Esophagus (tissue), 2 donors: Measurements from ENCODE around the gene ELL3. TPM values are rescaled to one million over a fixed set of nuclear protein-coding genes. Genes with fewer than 3 reads are reported as not detected.
"Not testable (repeated sequence)": the region's sequence is repeated elsewhere in the genome, so short reads cannot be mapped to it uniquely, and the experiment has no call there.

Source experiments
- H3K27ac ChIP-seq, 2 donors: one replicate each; pipeline ENCODE4 v1.5.1; 2013; ENCODE audit warnings: low read depth in 2 of 2, mild to moderate bottlenecking in 2 of 2, inconsistent platforms in 1 of 2, low read length in 1 of 2, moderate library complexity in 1 of 2
- H3K27me3 ChIP-seq, 2 donors: one replicate each; pipeline ENCODE4 v1.6.1; 2013; ENCODE audit warnings: low read length in 2 of 2, control low read depth in 1 of 2, mild to moderate bottlenecking in 1 of 2; ENCODE audit not compliant: insufficient read depth in 2 of 2, control insufficient read depth in 1 of 2
- H3K36me3 ChIP-seq, 2 donors: one replicate each; pipeline ENCODE4 v1.6.1; 2013; ENCODE audit warnings: low read length in 1 of 2; ENCODE audit not compliant: control insufficient read depth in 2 of 2, insufficient read depth in 2 of 2
- H3K4me1 ChIP-seq, 2 donors: one replicate each; pipeline ENCODE4 v1.6.1; 2013; ENCODE audit warnings: low read length in 1 of 2; ENCODE audit not compliant: control insufficient read depth in 2 of 2, insufficient read depth in 2 of 2
- H3K4me3 ChIP-seq, 2 donors: one replicate each; pipeline ENCODE4 v1.5.1; 2013; ENCODE audit warnings: low read length in 2 of 2, mild to moderate bottlenecking in 2 of 2, low read depth in 1 of 2, moderate library complexity in 1 of 2
- H3K9me3 ChIP-seq, 2 donors: one replicate each; pipeline ENCODE4 v1.6.1; 2013; ENCODE audit warnings: mild to moderate bottlenecking in 2 of 2, low read depth in 1 of 2, low read length in 1 of 2, moderate library complexity in 1 of 2; ENCODE audit not compliant: control insufficient read depth in 2 of 2, insufficient read depth in 1 of 2
- WGBS, 2 donors: extraction: QIAGEN DNeasy Blood & Tissue Kit; methylation state at CpG; one replicate each; pipeline ENCODE4 v1.1.7; 2013; 5-methylcytosine and 5-hydroxymethylcytosine counted together
- polyA plus RNA-seq, 2 donors: library from polyadenylated mRNA; stranded (reverse); fragments of 200-250 nt; gene quantifications; one replicate each; pipeline ENCODE4 v1.2.3, GENCODE V29; 2013
- donor health status: healthy with polysubstance abuse.
- donor health status: Bipolar disorder and iron deficiency.

Gene ELL3
- polyA plus RNA-seq, 2 donors, result 14.5 to 15.5 TPM

DNA sequence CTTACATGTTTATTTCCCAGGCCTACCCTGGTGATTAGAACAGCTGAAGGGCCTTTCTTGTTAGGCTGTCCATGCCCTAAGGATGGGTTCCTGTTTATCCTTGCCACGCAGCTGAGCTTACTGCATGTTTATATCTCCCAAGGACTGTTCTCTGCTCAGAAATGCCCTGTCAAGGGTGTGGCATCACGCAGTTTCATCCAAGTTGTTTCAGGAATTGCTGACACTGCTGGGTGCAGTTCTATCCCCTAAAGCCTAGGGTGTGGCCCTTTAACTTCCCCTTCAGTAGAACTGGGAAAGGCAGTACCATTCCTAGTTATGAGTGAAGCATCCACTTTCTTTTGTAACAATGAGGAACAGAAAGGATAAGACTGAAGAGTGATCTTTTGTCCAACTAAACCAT is 5.0 kb downstream of the ELL3 start:
- WGBS, 2 donors, result 34 to 41% methylated on average over 2 of the region's 2 CpGs
- H3K36me3 ChIP-seq, result peaks cover 0 to 7% of the 10 kb centered on the region in 2 donors
- no peaks in the 10 kb centered on the region for H3K9me3 ChIP-seq
- H3K4me3 ChIP-seq, result no peak overlapping the region
- H3K27ac ChIP-seq, result peak overlapping the region; percentile 58 to 75
- peaks cover 0 to 9% of the 10 kb centered on the region in 2 donors for H3K4me1 ChIP-seq
- no peaks in the 10 kb centered on the region for H3K27me3 ChIP-seq

DNA sequence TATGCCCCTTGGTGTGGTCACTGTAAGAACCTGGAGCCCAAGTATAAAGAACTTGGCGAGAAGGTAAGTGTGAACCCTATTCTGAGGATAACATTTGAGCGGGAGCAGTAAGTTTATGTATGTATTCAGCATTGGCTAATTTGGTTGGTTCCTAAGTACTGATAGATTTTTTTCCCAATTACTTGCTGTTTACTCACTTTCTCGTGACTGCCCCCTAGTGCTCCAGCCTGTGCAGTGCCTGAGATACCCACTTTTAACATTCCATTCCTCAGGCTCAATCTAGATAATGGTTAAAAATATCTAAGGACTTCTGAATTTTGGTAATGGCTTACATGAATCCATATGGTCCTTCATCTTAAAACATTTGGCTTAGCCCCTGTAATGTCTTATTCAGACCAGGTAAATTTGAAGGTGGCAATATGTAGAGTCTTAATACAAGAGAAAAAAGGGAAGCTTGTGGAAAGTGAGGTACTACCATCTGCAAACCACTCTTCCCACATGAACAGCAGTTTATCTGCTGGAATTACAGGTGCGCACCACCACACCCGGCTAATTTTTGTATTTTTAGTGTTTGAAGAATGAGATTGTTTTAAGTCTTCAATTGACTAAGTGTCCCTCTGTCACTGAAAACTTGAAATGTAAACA is 7.1 kb downstream of the ELL3 start:
- 62 to 63% methylated on average over 5 of the region's 5 CpGs for WGBS, 2 donors
- H3K27ac ChIP-seq, result no peak overlapping the region

DNA sequence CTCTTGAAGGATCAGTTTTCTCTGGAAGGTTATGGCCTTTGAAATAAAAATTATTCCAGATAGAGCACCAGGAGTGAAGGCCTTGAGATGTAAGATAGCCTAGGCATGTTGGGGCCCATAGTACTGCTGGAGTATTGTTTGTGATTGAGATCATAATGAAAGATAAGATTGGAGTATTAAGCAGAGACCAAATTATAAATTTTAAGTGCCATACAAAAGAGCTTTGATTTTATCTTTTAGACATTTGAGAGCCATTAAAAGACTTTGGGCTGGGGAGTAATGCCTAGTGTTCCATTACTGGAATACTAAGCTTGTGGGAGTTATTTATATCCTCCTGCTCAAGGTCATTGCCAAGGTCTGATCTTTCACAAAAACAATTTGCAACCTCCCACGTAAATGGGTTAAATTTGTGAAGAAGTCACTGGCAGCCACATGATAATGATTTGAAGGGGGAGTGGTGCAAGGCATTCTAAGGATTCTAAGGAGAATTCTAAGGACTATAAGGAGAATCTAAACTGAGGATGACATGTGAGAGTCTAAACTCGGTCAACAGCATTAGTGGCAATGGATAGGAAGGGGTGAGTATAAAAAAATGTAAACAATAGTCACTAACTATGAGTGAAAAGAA is 12.8 kb downstream of the ELL3 start:
- no peaks in the 10 kb centered on the region for H3K27me3 ChIP-seq
- peaks cover 5 to 16% of the 10 kb centered on the region in 2 donors for H3K36me3 ChIP-seq
- no peak overlapping the region for H3K4me3 ChIP-seq
- no peaks in the 10 kb centered on the region for H3K4me1 ChIP-seq
- H3K9me3 ChIP-seq, result no peaks in the 10 kb centered on the region
- no peak overlapping the region for H3K27ac ChIP-seq
- WGBS, 2 donors, result 67 to 70% methylated on average over 2 of the region's 2 CpGs

More for the DNA sequence above, 7.1 kb downstream of the ELL3 start:
- no peaks in the 10 kb centered on the region for H3K27me3 ChIP-seq
- H3K36me3 ChIP-seq, result peaks cover 0 to 9% of the 10 kb centered on the region in 2 donors
- H3K4me1 ChIP-seq, result no peaks in the 10 kb centered on the region
- H3K4me3 ChIP-seq, result no peak overlapping the region
- no peaks in the 10 kb centered on the region for H3K9me3 ChIP-seq

DNA sequence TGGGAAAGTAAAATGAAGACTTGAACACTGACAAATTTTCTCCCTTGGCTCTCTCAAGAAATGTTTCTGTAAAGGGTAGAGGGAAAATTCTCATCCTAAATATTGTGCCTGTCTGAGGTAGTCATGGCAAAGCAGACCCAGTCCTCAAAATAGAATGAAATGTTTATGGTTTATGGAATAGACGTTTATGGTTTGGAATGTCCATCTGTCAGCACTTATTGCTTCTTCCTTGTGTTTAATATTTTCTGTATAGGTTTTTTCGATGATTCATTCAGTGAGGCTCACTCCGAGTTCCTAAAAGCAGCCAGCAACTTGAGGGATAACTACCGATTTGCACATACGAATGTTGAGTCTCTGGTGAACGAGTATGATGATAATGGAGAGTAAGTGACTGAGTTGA is 13.9 kb downstream of the ELL3 start:
- Histone ChIP-seq H3K27me3 (no peaks in the 10 kb centered on the region), H3K9me3 (no peaks in the 10 kb centered on the region), H3K4me1 (no peaks in the 10 kb centered on the region), H3K4me3 (no peak overlapping the region), H3K36me3 (peaks cover 5 to 15% of the 10 kb centered on the region in 2 donors), H3K27ac (no peak overlapping the region)
- 72 to 78% methylated on average over 6 of the region's 6 CpGs for WGBS, 2 donors

DNA sequence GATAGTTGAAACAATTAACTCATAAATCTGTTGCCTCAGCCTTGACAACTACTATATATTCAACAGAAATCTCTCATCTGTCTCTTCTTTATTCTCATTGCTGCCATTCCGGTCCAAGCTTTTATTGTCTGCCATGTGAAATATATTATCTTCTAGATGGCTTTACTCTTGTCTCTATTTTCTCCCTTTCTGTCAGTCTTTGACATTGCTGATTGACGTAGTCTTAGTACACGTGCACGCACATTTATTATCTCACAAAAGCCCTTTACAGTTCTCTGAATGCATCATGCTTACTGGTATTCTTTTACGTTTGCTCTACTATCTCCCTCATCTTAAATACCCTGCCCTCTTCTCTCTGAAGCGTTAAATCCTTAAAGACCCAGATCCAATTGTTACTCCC is 24.9 kb downstream of the ELL3 start:
- Histone ChIP-seq H3K4me1 (peaks cover 0 to 3% of the 10 kb centered on the region in 2 donors), H3K9me3 (no peaks in the 10 kb centered on the region), H3K4me3 (no peak overlapping the region), H3K36me3 (no peaks in the 10 kb centered on the region), H3K27ac (no peak overlapping the region), H3K27me3 (no peaks in the 10 kb centered on the region)
- WGBS, 2 donors, result 69 to 77% methylated on average over 6 of the region's 6 CpGs

DNA sequence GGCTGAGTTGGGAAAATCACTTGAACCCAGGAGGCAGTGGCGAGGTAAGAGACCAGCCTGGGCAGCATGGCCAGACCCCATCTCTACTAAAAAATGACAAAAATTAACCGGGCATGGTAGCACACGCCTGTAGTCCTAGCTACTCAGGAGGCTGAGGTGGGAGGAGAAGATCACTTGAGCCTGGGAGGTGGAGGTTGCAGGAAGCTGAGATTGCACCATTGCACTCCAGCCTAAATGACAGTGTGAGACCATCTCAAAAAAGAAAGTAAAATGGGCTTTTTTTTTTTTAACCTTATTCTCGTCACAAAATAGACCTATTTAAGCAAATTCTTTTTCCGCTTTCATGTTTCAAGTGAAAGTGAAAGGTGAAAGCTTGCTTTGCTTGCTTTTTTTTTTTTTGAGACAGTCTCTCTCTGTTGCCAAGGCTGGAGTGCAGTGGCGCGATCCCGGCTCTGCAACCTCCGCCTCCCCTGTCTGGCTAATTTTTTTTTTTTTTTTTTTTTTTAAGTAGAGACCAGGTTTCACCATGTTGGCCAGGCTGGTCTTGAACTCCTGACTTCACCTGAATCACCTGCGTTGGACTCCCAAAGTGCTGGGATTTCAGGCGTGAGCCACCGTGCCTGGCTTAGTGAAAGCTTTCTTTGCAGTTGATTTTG is 26.9 kb downstream of the ELL3 start:
- 34 to 47% methylated on average over 12 of the region's 12 CpGs for WGBS, 2 donors
- Histone ChIP-seq H3K4me1 (peaks cover 2 to 3% of the 10 kb centered on the region in 2 donors), H3K4me3 (no peak overlapping the region), H3K27ac (peak overlapping the region; percentile 22 to 34), H3K9me3 (no peaks in the 10 kb centered on the region), H3K36me3 (no peaks in the 10 kb centered on the region), H3K27me3 (no peaks in the 10 kb centered on the region)

DNA sequence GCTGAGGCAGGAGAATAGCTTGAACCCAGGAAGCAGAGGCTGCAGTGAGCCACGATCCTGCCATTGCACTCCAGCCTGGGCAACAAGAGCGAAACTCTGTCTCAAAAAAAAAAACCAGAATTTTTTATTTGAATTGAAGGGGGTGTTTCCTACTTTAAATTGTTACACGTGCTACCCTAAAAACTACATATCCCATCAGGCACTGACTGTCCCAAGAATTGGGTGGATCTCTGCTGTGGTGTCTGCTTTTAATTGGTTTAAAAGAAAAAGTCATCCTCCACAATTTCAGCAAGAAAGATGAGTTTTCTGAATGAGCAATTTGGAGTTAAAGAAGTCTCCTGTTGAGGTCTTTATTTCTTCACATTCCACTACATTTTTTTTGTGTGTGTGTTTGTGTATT is 28.4 kb downstream of the ELL3 start:
- H3K36me3 ChIP-seq, result no peaks in the 10 kb centered on the region
- WGBS, 2 donors, result 52 to 62% methylated on average over 3 of the region's 3 CpGs
- H3K4me3 ChIP-seq, result no peak overlapping the region
- no peaks in the 10 kb centered on the region for H3K27me3 ChIP-seq
- H3K9me3 ChIP-seq, result no peaks in the 10 kb centered on the region
- peaks cover 2 to 3% of the 10 kb centered on the region in 2 donors for H3K4me1 ChIP-seq
- H3K27ac ChIP-seq, result no peak overlapping the region

DNA sequence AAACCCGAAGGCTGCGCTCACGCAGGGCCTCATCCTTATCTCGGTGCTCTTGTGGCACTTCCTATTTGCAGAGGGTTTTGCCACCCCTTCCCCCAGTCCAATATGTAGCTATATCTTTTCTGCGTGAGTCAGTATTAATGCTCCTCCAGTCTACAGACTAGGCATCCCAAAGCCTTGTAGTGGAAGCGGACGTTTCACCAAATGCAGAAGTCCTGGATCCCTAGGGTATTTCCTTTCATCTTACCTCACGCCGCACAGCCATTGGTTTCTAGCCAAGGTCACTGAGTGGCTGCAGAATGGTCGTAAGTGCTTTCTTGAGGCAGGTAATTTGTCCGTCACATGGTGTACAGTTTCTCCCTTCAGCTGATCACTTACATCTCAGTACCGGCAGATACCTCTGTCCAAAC is 29.9 kb downstream of the ELL3 start:
- H3K4me1 ChIP-seq, H3K9me3 ChIP-seq, H3K36me3 ChIP-seq, H3K27me3 ChIP-seq: not testable (repeated sequence)
- WGBS, 2 donors, result 0 to 1% methylated on average over 12 of the region's 12 CpGs
- peak overlapping the region; percentile 88 to 92 for H3K4me3 ChIP-seq
- peak overlapping the region; percentile 95 to 98 for H3K27ac ChIP-seq

DNA sequence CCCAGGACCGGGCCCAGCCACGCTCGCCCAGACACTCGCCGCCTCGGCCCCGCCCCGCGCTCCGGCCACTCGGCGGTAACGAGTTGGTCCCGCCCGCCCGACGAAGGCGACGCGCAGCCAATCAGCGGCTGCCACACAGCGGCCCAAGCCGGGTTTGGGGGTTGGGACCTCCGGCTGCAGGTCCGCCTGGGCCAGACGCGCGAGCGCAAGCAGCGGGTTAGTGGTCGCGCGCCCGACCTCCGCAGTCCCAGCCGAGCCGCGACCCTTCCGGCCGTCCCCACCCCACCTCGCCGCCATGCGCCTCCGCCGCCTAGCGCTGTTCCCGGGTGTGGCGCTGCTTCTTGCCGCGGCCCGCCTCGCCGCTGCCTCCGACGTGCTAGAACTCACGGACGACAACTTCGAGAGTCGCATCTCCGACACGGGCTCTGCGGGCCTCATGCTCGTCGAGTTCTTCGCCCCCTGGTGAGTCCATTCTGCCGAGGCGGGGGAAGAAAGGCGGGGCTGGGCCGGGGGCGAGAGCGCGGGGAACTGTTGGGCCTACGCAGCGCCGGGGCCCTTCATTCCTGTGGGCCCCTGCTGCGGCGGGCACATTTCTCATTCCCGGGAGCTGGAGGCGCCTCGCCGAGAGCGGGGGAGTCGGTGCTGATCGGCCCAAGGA is 30.4 kb downstream of the ELL3 start, which contains the start of gene PDIA3:
TSS of gene PDIA3 (plus strand) at position 194 of the 658 bp plus-strand sequence. CDS start at position 296, 102 bp downstream.
- H3K4me1 ChIP-seq, H3K9me3 ChIP-seq, H3K27me3 ChIP-seq, H3K36me3 ChIP-seq: not testable (repeated sequence)
- WGBS, 2 donors, result 1% methylated on average over 66 to 84 of the region's 84 CpGs
- Histone ChIP-seq H3K4me3 (peak within 1 kb of the TSS; percentile 88 to 92), H3K27ac (peak within 1 kb of the TSS; percentile 95 to 98)
